8988T (cell line): Measurements from ENCODE around the gene CEP192.
"Not testable (repeated sequence)": the region's sequence is repeated elsewhere in the genome, so short reads cannot be mapped to it uniquely, and the experiment has no call there.

Experiments used
- DNase-seq: peaks from one replicate; pipeline ENCODE4 v3.0.0; 2011

Gene CEP192

GRCh38 chr18:13036622-13037320, 45.6 kb downstream of the CEP192 start:
- DNase-seq, result no peak

- no peak for DNase-seq
These were observed 48.6 kb downstream of the CEP192 start for GRCh38 chr18:13039806-13040205.

- DNase-seq, result no peak
These were observed 51.9 kb downstream of the CEP192 start for GRCh38 chr18:13043066-13043465.

GRCh38 chr18:13048061-13048595, 57.0 kb downstream of the CEP192 start:
- no peak for DNase-seq

GRCh38 chr18:13051159-13051558, 60.0 kb downstream of the CEP192 start:
- no peak for DNase-seq

- no peak for DNase-seq
These were observed 60.8 kb downstream of the CEP192 start for GRCh38 chr18:13051950-13052349.

- DNase-seq, result no peak
These were observed 63.2 kb downstream of the CEP192 start for GRCh38 chr18:13054336-13054735.

- no peak for DNase-seq
These were observed 70.5 kb downstream of the CEP192 start for GRCh38 chr18:13061630-13062189.

GRCh38 chr18:13067124-13067523, 76.0 kb downstream of the CEP192 start:
- DNase-seq, result no peak

GRCh38 chr18:13067966-13068365, 76.8 kb downstream of the CEP192 start:
- no peak for DNase-seq

GRCh38 chr18:13070460-13070859, 79.3 kb downstream of the CEP192 start:
- no peak for DNase-seq

GRCh38 chr18:13076886-13077285, 85.7 kb downstream of the CEP192 start:
- no peak for DNase-seq

- DNase-seq, result no peak
These were observed 86.3 kb downstream of the CEP192 start for GRCh38 chr18:13077473-13077872.

GRCh38 chr18:13078065-13078464, 86.9 kb downstream of the CEP192 start:
- DNase-seq, result not testable (repeated sequence)

- DNase-seq, result no peak
These were observed 95.7 kb downstream of the CEP192 start for GRCh38 chr18:13086906-13087305.

GRCh38 chr18:13095466-13095865, 104.3 kb downstream of the CEP192 start:
- no peak for DNase-seq

- DNase-seq, result no peak
These were observed 105.1 kb downstream of the CEP192 start for GRCh38 chr18:13096232-13096631.

GRCh38 chr18:13096719-13097118, 105.6 kb downstream of the CEP192 start:
- DNase-seq, result no peak

- not testable (repeated sequence) for DNase-seq
These were observed 106.9 kb downstream of the CEP192 start for GRCh38 chr18:13098104-13098503.

- DNase-seq, result no peak
These were observed 108.0 kb downstream of the CEP192 start for GRCh38 chr18:13099113-13099512.

- no peak for DNase-seq
These were observed 109.9 kb downstream of the CEP192 start for GRCh38 chr18:13100942-13101658.

- no peak for DNase-seq
These were observed 110.6 kb downstream of the CEP192 start for GRCh38 chr18:13101659-13102197.

- DNase-seq, result no peak
These were observed 112.2 kb downstream of the CEP192 start for GRCh38 chr18:13103366-13103765.

- DNase-seq, result no peak
These were observed 113.9 kb downstream of the CEP192 start for GRCh38 chr18:13105059-13105458.
